GM19043 (cell line): Measurements from ENCODE around the gene NTN1.

Experiments
- ATAC-seq: cut with Tn5 transposase; IDR thresholded peaks from one replicate; pipeline ENCODE4 v1.9.1; 2021; ENCODE audit warnings: low read depth; ENCODE audit not compliant: unreplicated experiment

Gene NTN1

GRCh38 chr17:9209781-9210370 is 188.6 kb downstream of the NTN1 start:
- ATAC-seq: no peak

GRCh38 chr17:9211133-9211765 is 189.9 kb downstream of the NTN1 start:
- ATAC-seq: no peak

- ATAC-seq: no peak
Measured at GRCh38 chr17:9212376-9213302, 191.3 kb downstream of the NTN1 start.

- ATAC-seq: no peak
Measured at GRCh38 chr17:9213303-9213640, 192.0 kb downstream of the NTN1 start.

- ATAC-seq: no peak
Measured at GRCh38 chr17:9215465-9215864, 194.2 kb downstream of the NTN1 start.

- ATAC-seq: no peak
Measured at GRCh38 chr17:9217151-9218056, 196.1 kb downstream of the NTN1 start.

- no peak for ATAC-seq
Measured at GRCh38 chr17:9218064-9218635, 196.8 kb downstream of the NTN1 start.

GRCh38 chr17:9218911-9219310 is 197.6 kb downstream of the NTN1 start:
- ATAC-seq: no peak

- ATAC-seq: no peak
Measured at GRCh38 chr17:9219631-9220397, 198.5 kb downstream of the NTN1 start.

- no peak for ATAC-seq
Measured at GRCh38 chr17:9220398-9221146, 199.3 kb downstream of the NTN1 start.

- no peak for ATAC-seq
Measured at GRCh38 chr17:9221147-9221921, 200.0 kb downstream of the NTN1 start.

GRCh38 chr17:9221922-9222180 is 200.5 kb downstream of the NTN1 start:
- no peak for ATAC-seq

GRCh38 chr17:9223531-9223930 is 202.2 kb downstream of the NTN1 start:
- no peak for ATAC-seq

- ATAC-seq: no peak
Measured at GRCh38 chr17:9224485-9224884, 203.2 kb downstream of the NTN1 start.

- no peak for ATAC-seq
Measured at GRCh38 chr17:9225305-9226101, 204.2 kb downstream of the NTN1 start.

GRCh38 chr17:9226130-9226793 is 205.0 kb downstream of the NTN1 start:
- ATAC-seq: no peak

- no peak for ATAC-seq
Measured at GRCh38 chr17:9226794-9227135, 205.5 kb downstream of the NTN1 start.
